Germinal center (tissue), 1 donor: ENCODE measurements around the gene SGO2.
"Not testable (repeated sequence)": the region's sequence is repeated elsewhere in the genome, so short reads cannot be mapped to it uniquely, and the experiment has no call there.

Experiments
- DNase-seq: peaks from one replicate; pipeline ENCODE4 v3.0.0; 2012; ENCODE audit warnings: mixed read lengths, low spot score

SGO2 gene

DNA sequence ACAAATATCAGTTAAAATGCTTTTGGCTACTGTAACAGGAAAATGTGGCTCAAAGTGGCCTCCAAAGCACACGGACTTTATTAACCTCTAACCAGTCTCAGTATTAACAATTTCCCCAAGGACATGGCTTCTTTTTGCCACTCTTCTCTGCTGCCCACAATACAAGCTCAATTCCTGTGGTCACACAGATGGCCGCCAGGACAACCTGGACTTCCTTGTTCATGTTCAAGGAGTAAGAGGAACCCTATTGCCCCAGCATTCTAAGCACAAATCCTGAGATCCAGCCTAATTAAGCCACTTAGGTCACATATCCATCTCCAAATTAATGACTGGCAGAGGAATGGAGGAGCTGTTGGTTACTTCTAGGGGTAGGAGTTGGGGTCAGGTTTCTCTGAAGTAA, 98.0 kb downstream of the SGO2 start:
- no peak for DNase-seq

DNA sequence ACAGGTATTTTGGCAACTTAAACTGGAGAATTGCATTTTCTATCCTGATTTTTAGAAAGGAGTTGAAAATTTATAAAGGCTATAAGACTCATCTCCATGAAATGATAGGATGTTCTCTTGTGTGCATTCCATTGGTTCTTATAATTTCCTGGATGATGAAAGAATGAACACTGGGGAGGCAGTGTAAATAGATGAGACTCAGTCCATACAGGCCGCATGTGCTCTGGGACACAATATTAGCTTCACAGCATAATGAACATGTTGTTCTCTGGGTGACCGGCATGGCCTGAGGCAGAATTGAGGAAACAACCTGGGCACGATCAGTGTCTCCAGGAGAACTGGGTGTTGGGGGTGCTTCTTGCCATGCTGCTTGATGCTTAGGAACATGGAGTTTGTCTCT, 98.7 kb downstream of the SGO2 start:
- no peak for DNase-seq

DNA sequence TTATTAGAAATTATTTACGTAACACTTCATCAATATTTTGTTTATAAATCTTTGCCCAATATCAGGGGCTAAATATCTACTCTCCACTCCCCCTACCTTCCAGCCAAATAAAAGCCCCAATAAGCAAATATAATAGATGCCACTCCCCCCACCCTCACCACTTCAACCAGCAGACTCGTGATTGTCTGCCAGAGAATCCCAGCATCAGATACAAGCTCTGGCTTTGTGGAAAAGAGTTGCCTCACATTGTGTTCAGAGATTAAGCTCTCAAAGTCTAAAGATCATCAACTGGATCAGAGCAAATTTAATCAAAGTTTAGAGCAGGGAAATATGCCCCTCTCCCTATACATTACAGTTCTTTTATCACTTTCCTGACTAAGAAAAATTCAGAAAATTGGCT, 99.3 kb downstream of the SGO2 start:
- DNase-seq, result no peak

DNA sequence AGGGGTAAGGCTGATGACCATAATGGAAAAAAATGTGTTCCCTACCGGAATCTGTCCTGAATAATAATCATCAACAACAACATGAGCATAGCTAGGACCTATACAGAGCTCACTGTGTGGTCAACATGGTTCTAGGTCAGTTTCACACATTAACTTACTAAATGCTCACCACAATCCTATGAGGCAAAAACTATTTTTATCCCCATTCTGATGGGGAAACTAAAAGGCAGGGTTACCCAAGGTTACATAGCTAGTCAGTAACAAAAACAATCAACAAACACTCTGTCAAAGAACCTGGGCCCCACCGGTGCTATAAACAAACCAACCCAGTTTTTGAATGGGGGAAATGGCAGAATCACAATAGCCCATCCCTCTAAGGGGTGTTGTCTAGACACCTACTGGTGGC, 100.0 kb downstream of the SGO2 start:
- DNase-seq, result no peak

DNA sequence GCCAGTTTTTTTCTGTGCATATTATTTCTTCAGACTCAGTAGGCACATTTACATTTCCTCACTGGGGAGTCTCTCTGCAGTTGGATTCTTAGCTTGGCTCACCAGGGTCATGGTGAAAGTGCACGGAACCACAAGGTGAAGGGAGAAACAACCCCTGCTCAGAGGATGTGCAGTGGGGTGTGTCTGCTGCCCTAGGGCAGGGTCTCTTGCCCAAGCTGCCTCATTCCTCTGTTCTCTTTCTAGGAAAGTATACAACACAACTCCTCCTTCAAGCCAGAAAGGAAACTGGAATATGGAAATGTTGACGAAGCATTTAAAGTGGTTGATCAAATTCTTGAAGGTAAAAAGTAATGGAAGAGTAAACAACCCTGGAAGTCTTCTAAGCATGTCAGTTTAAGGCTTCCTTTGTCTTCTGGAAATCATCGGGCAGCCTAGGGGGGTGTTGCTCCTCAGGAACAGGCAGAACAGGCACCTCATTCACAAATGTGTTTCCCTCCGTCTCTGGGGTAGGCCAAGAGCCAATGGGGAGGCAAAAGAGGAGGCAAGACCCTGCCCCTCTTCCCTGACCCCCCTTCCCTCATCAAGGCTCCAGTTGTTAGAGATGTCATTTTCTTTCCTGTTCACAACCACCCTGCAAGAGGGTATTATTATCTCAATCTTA, 101.2 kb downstream of the SGO2 start:
- no peak for DNase-seq

DNA sequence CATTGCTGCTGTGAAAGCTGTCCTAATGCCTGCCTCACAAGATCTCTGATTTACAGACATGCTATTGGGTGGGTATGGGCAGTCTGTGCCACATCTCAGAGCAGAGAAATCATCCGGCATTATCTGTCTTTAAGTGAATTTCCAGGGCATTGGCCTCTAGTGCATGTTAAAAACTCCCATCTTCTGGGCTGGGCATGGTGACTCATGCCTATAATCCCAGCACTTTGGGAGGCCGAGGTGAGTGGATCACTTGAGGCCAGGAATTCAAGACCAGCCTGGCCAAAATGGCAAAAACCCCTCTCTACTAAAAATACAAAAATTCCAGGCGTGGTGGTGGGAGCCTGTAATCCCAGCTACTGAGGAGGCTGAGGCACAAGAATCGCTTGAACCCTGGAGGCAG, 102.5 kb downstream of the SGO2 start:
- DNase-seq, result not testable (repeated sequence)

DNA sequence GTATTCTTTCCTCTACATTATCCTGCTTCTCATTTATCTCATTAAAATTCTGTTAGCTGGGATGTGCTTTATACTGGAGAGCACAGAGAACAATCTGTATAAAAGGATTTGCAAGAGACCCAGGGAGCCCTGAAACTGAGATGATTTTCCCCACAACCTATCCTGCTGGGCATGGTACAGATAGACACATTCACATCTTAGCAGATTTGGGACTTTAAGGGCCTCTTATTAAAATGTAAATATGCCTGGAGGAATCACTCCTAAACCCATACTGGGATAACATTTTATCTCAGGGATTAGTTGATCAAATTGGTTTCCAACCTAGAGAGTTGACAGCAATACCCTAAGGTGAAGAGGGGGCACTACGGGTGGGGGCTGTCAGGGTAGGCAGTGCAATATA, 105.3 kb downstream of the SGO2 start:
- no peak for DNase-seq
